DOHH2 (cell line): Measurements from ENCODE around the gene CASP10.

Experiments
- EZH2phosphoT487 ChIP-seq: fragments of 200-600 bp; sonication (generic); IDR thresholded peaks from 2 replicates; pipeline ENCODE4 v1.6.1; 2017; ENCODE audit warnings: borderline replicate concordance, mild to moderate bottlenecking, antibody characterized with exemption, low read length, moderate library complexity, mixed read lengths
- TF ChIP-seq, protein P1 (sequence below): fragments of 200-600 bp; sonication (generic); IDR thresholded peaks from one replicate; pipeline ENCODE4 v1.5.1; 2014; ENCODE audit warnings: antibody characterized with exemption, mild to moderate bottlenecking, low read depth, low read length; ENCODE audit not compliant: poor library complexity, severe bottlenecking

- TF ChIP-seq, protein P1, sequence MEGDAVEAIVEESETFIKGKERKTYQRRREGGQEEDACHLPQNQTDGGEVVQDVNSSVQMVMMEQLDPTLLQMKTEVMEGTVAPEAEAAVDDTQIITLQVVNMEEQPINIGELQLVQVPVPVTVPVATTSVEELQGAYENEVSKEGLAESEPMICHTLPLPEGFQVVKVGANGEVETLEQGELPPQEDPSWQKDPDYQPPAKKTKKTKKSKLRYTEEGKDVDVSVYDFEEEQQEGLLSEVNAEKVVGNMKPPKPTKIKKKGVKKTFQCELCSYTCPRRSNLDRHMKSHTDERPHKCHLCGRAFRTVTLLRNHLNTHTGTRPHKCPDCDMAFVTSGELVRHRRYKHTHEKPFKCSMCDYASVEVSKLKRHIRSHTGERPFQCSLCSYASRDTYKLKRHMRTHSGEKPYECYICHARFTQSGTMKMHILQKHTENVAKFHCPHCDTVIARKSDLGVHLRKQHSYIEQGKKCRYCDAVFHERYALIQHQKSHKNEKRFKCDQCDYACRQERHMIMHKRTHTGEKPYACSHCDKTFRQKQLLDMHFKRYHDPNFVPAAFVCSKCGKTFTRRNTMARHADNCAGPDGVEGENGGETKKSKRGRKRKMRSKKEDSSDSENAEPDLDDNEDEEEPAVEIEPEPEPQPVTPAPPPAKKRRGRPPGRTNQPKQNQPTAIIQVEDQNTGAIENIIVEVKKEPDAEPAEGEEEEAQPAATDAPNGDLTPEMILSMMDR, result no peak
- TF ChIP-seq EZH2phosphoT487, result no peak
These were observed 8.3 kb upstream of the CASP10 start for GRCh38 chr2:201174687-201175086.
